ENCODE measurements around the gene DVL2.

Gene DVL2

GRCh38 chr17:7235693-7236665, 1.7 kb upstream of the DVL2 start:
- Histone ChIP-seq H3K36me3 (ENCODE audit: control insufficient read depth, insufficient read depth, low read length) (peaks cover 46% of the 10 kb centered on the region), H3K27ac (ENCODE audit: low read depth, low read length, severe bottlenecking) (no peak overlapping the region), H3K4me3 (ENCODE audit: extremely low read depth, insufficient read depth, low read length, poor library complexity, severe bottlenecking) (no peak overlapping the region), H3K4me1 (ENCODE audit: control insufficient read depth, insufficient read depth, low read length, poor library complexity, severe bottlenecking) (peaks cover 46% of the 10 kb centered on the region), H3K9me3 (ENCODE audit: control insufficient read depth, low read length) (no peaks in the 10 kb centered on the region)
- WGBS, 2 experiments (ENCODE audit: insufficient coverage in 2 of 2) = 87 to 88% methylated on average over 17 to 18 of the region's 22 CpGs

DNA sequence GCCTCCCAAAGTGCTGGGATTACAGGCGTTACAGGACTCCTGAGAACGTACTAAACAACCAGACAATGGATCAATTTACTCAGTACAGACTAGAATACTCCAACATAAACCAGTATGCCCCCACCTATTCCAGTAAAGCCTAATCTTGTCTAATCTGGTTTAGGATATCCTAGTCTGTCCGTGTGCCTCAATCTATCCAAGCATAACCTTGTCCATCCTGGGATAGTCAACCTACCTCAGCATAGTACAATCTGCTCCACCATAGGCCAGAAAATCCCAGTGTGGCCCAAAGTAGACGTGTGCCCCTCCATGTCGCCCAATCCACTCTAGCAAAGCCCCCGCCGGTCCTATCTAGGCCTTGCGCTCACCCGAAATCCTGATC, 625 bp downstream of the DVL2 start:
- Histone ChIP-seq H3K4me1 (ENCODE audit: control insufficient read depth, insufficient read depth, low read length, poor library complexity, severe bottlenecking) (peaks cover 41% of the 10 kb centered on the region), H3K27ac (ENCODE audit: low read depth, low read length, severe bottlenecking) (peak overlapping the region; percentile 87), H3K36me3 (ENCODE audit: control insufficient read depth, insufficient read depth, low read length) (peaks cover 57% of the 10 kb centered on the region), H3K9me3 (ENCODE audit: control insufficient read depth, low read length) (no peaks in the 10 kb centered on the region), H3K4me3 (ENCODE audit: extremely low read depth, insufficient read depth, low read length, poor library complexity, severe bottlenecking) (peak overlapping the region; percentile 86)
- 1 to 2% methylated on average over 9 of the region's 9 CpGs for WGBS, 2 experiments (ENCODE audit: insufficient coverage in 2 of 2)

DNA sequence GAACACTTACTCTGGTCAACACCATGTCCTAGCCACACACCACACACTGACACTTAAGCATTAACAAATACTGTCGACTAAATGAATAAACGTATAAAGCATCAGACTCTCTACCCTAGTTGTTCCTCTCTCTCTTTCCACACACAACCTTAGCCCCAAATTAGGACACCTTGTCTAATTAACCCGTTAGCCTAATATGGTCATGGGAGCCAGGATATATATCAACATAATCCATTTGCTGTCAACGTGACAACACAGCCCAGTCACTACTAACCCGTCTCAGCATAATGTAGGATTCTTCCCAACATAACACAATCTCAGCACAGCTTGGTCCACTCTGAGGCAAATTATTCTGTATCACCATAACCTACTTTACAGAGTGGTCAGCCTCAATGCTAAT, 2.2 kb downstream of the DVL2 start:
- Histone ChIP-seq H3K9me3 (ENCODE audit: control insufficient read depth, low read length) (no peaks in the 10 kb centered on the region), H3K4me1 (ENCODE audit: control insufficient read depth, insufficient read depth, low read length, poor library complexity, severe bottlenecking) (peaks cover 37% of the 10 kb centered on the region), H3K27ac (ENCODE audit: low read depth, low read length, severe bottlenecking) (no peak overlapping the region), H3K4me3 (ENCODE audit: extremely low read depth, insufficient read depth, low read length, poor library complexity, severe bottlenecking) (peak overlapping the region; percentile 86), H3K36me3 (ENCODE audit: control insufficient read depth, insufficient read depth, low read length) (peaks cover 71% of the 10 kb centered on the region)
- WGBS, 2 experiments (ENCODE audit: insufficient coverage in 2 of 2) = 93 to 100% methylated on average over 5 of the region's 5 CpGs

DNA sequence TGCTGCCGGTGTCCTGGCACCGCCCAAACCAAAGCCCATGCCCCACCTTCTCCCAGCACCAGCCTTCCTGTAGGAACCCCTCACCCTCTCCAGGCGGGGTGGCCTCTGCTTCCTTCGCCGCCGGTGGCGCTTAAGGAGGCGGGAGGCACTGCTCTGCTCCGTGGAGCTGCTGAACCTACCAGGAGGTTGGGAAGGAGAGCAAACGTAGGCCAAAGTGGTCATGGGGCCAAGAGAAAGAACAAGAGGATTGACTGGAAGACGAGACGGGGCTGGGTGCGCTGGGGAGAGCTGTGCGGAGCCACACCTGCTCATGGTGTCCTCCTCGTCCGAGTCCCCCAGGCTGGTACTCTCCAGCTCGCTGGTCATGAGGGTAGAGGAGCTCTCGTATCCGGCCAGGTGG, 4.8 kb downstream of the DVL2 start:
- Histone ChIP-seq H3K4me1 (ENCODE audit: control insufficient read depth, insufficient read depth, low read length, poor library complexity, severe bottlenecking) (peaks cover 14% of the 10 kb centered on the region), H3K4me3 (ENCODE audit: extremely low read depth, insufficient read depth, low read length, poor library complexity, severe bottlenecking) (no peak overlapping the region), H3K36me3 (ENCODE audit: control insufficient read depth, insufficient read depth, low read length) (peaks cover 71% of the 10 kb centered on the region), H3K27ac (ENCODE audit: low read depth, low read length, severe bottlenecking) (no peak overlapping the region), H3K9me3 (ENCODE audit: control insufficient read depth, low read length) (no peaks in the 10 kb centered on the region)
- 97 to 98% methylated on average over 16 to 19 of the region's 19 CpGs for WGBS, 2 experiments (ENCODE audit: insufficient coverage in 2 of 2)

DNA sequence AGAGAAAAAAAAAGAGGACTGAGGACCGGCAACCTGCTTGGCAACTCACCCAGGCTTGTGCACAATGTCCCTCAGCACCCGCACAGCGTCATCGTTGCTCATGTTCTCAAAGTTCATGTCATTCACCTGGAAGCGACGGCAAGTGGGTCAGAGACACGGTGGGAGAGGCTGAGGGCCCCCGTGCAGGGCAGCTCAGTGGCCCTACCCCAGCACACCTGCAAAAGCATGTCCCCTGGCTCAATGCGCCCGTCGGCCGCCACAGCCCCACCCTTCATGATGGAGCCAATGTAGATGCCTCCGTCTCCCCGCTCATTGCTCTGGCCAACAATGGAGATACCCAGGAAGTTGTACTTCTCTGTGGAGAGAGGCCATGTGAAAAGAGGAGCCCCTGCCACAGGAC, 5.4 kb downstream of the DVL2 start:
- WGBS, 2 experiments (ENCODE audit: insufficient coverage in 2 of 2) = 95 to 98% methylated on average over 9 to 14 of the region's 14 CpGs
- Histone ChIP-seq H3K9me3 (ENCODE audit: control insufficient read depth, low read length) (no peaks in the 10 kb centered on the region), H3K36me3 (ENCODE audit: control insufficient read depth, insufficient read depth, low read length) (peaks cover 77% of the 10 kb centered on the region), H3K4me1 (ENCODE audit: control insufficient read depth, insufficient read depth, low read length, poor library complexity, severe bottlenecking) (peaks cover 16% of the 10 kb centered on the region), H3K27ac (ENCODE audit: low read depth, low read length, severe bottlenecking) (no peak overlapping the region), H3K4me3 (ENCODE audit: extremely low read depth, insufficient read depth, low read length, poor library complexity, severe bottlenecking) (no peak overlapping the region)

DNA sequence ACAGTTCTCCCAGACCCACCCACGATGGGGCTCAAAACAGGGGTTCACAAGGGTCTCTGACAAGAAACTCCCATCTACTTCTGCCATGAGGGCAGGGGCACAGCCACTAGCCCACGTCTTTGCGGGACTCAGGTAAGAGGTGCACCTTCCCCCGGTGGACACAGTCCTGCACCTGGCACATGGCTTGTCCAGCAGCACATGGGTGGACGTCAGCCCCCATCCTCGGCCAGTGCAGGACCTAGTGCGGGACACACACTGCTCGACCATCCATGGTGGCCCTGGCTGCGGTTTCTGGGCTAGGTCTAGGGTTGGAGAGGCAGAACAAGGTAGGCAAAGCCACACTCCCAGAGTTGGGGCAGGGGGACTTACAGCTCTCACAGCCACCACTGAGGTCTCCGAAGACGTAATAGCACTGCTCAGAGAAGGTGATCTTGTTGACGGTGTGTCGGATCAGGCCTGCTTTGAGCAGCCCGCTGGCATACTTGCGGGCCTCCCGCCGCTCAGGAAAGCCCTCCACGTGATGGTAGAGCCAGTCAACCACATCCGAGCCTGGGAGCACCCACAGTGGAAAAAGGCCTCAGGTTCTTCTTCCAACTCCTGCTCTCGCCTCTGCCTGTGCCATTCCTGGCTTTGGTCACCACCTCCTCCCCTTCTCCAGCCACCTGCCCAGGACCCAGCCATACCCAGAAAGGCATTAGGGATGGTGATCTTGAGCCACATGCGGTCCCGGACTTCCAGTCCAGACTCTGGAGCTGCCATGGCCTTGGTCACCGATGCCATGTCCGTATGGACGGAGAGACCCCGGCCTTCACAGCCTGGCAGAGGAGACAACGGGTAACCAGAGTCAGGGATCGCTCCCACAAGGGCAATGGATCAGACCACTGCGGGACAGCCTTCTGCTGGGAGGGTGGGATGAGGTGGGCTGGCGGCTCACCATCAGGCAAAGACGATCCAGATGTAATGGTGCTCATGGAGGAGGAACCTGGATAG, 7.3 kb downstream of the DVL2 start:
- no peaks in the 10 kb centered on the region for H3K9me3 ChIP-seq (ENCODE audit: control insufficient read depth, low read length)
- peaks cover 16% of the 10 kb centered on the region for H3K4me1 ChIP-seq (ENCODE audit: control insufficient read depth, insufficient read depth, low read length, poor library complexity, severe bottlenecking)
- peaks cover 93% of the 10 kb centered on the region for H3K36me3 ChIP-seq (ENCODE audit: control insufficient read depth, insufficient read depth, low read length)
- no peak overlapping the region for H3K4me3 ChIP-seq (ENCODE audit: extremely low read depth, insufficient read depth, low read length, poor library complexity, severe bottlenecking)
- H3K27ac ChIP-seq (ENCODE audit: low read depth, low read length, severe bottlenecking) = no peak overlapping the region
- WGBS, 2 experiments (ENCODE audit: insufficient coverage in 2 of 2) = 95 to 97% methylated on average over 29 to 30 of the region's 31 CpGs

DNA sequence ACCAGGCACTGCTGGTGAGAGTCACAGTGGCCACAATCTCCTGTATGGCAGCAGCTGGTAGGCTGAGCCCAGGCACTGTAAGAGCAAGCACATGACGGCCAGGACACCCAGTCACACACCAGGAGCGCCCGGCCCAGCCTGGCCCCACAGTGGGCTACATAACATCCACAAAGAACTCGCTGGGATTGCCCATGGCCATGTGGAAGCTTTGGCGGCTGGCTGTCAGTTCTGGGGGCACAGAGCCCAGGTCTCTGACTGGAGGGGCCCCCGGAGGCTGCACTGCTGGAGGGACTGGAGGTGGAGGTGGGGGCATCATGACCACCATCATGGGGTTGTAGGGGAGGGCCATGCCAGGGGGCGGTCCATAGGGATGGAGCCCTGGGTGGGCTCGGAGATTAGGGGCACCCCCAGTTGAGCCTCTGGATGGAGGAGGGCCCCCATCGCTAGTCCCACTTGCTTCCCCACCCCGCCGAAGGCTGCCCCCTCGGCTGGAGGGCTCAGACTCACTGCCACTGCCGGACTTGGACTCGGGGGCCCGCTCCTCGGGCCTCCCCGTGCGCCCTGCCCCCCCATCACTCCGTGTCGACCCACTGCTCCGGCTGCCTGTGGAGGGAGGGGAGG, 8.5 kb downstream of the DVL2 start:
- Histone ChIP-seq H3K27ac (ENCODE audit: low read depth, low read length, severe bottlenecking) (no peak overlapping the region), H3K36me3 (ENCODE audit: control insufficient read depth, insufficient read depth, low read length) (peaks cover 98% of the 10 kb centered on the region), H3K4me3 (ENCODE audit: extremely low read depth, insufficient read depth, low read length, poor library complexity, severe bottlenecking) (no peak overlapping the region), H3K4me1 (ENCODE audit: control insufficient read depth, insufficient read depth, low read length, poor library complexity, severe bottlenecking) (peaks cover 18% of the 10 kb centered on the region), H3K9me3 (ENCODE audit: control insufficient read depth, low read length) (no peaks in the 10 kb centered on the region)
- 96% methylated on average over 11 to 18 of the region's 21 CpGs for WGBS, 2 experiments (ENCODE audit: insufficient coverage in 2 of 2)

DNA sequence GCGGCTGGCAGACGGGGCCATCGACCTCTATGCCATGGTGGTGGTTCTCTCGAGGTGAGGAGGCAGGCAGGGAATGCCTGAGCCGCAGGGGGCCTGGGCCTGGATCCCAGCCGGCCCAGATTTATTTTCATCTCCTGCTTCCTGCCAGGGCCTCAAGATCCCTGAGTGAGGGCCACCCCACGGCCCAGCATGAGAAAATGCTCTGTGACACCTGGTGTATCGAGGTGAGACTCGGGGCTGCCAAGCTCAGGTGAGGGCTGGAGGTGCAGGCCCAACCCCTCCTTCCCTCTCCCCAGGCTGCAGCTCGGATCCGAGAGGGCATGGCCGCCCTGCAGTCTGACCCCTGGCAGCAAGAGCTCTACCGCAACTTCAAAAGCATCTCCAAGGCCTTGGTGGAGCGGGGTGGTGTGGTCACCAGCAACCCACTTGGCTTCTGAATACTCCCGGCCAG, 9.6 kb downstream of the DVL2 start:
- 81 to 85% methylated on average over 13 to 14 of the region's 15 CpGs for WGBS, 2 experiments (ENCODE audit: insufficient coverage in 2 of 2)
- Histone ChIP-seq H3K36me3 (ENCODE audit: control insufficient read depth, insufficient read depth, low read length) (peaks cover 86% of the 10 kb centered on the region), H3K4me3 (ENCODE audit: extremely low read depth, insufficient read depth, low read length, poor library complexity, severe bottlenecking) (no peak overlapping the region), H3K27ac (ENCODE audit: low read depth, low read length, severe bottlenecking) (no peak overlapping the region), H3K4me1 (ENCODE audit: control insufficient read depth, insufficient read depth, low read length, poor library complexity, severe bottlenecking) (peaks cover 22% of the 10 kb centered on the region), H3K9me3 (ENCODE audit: control insufficient read depth, low read length) (no peaks in the 10 kb centered on the region)

GRCh38 chr17:7224110-7224509, 10.2 kb downstream of the DVL2 start:
- Histone ChIP-seq H3K27ac (ENCODE audit: low read depth, low read length, severe bottlenecking) (peak overlapping the region; percentile 29), H3K9me3 (ENCODE audit: control insufficient read depth, low read length) (no peaks in the 10 kb centered on the region), H3K4me3 (ENCODE audit: extremely low read depth, insufficient read depth, low read length, poor library complexity, severe bottlenecking) (no peak overlapping the region), H3K36me3 (ENCODE audit: control insufficient read depth, insufficient read depth, low read length) (peaks cover 81% of the 10 kb centered on the region), H3K4me1 (ENCODE audit: control insufficient read depth, insufficient read depth, low read length, poor library complexity, severe bottlenecking) (peaks cover 22% of the 10 kb centered on the region)
- 96% methylated on average over 4 to 10 of the region's 10 CpGs for WGBS, 2 experiments (ENCODE audit: insufficient coverage in 2 of 2)

GRCh38 chr17:7223375-7223774, 10.9 kb downstream of the DVL2 start:
- H3K9me3 ChIP-seq (ENCODE audit: control insufficient read depth, low read length) = no peaks in the 10 kb centered on the region
- no peak overlapping the region for H3K27ac ChIP-seq (ENCODE audit: low read depth, low read length, severe bottlenecking)
- no peak overlapping the region for H3K4me3 ChIP-seq (ENCODE audit: extremely low read depth, insufficient read depth, low read length, poor library complexity, severe bottlenecking)
- 94 to 100% methylated on average over 3 of the region's 4 CpGs for WGBS, 2 experiments (ENCODE audit: insufficient coverage in 2 of 2)
- H3K4me1 ChIP-seq (ENCODE audit: control insufficient read depth, insufficient read depth, low read length, poor library complexity, severe bottlenecking) = peaks cover 30% of the 10 kb centered on the region
- H3K36me3 ChIP-seq (ENCODE audit: control insufficient read depth, insufficient read depth, low read length) = peaks cover 73% of the 10 kb centered on the region

Measured in mesodermal cell (in vitro differentiated cells).